Large intestine (tissue), 3 donors: Measurements from ENCODE around the gene LLPH. TPM values are rescaled to one million over a fixed set of nuclear protein-coding genes. Genes with fewer than 3 reads are reported as not detected.

Experiments used
- DNase-seq, 2 donors: peaks; one replicate each; pipeline versions ENCODE4 v3.0.0 to v3.0.0-alpha.2; 2013
- H3K27ac ChIP-seq: one replicate; pipeline ENCODE4 v1.5.1; 2013; ENCODE audit warnings: low read length
- H3K27me3 ChIP-seq: 2 replicates; pipeline ENCODE4 v1.6.1; 2013; ENCODE audit warnings: low read length; ENCODE audit not compliant: control insufficient read depth, insufficient read depth
- H3K36me3 ChIP-seq: 2 replicates; pipeline ENCODE4 v1.6.1; 2013; ENCODE audit warnings: low read length; ENCODE audit not compliant: control insufficient read depth, insufficient read depth
- H3K4me1 ChIP-seq: one replicate; pipeline ENCODE4 v1.6.1; 2013; ENCODE audit warnings: low read length; ENCODE audit not compliant: control insufficient read depth, insufficient read depth
- H3K4me3 ChIP-seq: one replicate; pipeline ENCODE4 v1.5.1; 2013; ENCODE audit warnings: low read length
- H3K9me3 ChIP-seq: one replicate; pipeline ENCODE4 v1.6.1; 2013; ENCODE audit warnings: mild to moderate bottlenecking, low read depth, low read length, moderate library complexity; ENCODE audit not compliant: control insufficient read depth
- WGBS: methylation state at CpG from one replicate; pipeline ENCODE4 v1.1.5; 2013; ENCODE audit warnings: low lambda C conversion rate; ENCODE audit not compliant: insufficient coverage; 5-methylcytosine and 5-hydroxymethylcytosine counted together
- polyA plus RNA-seq: library from polyadenylated mRNA; unstranded; fragments of 120-200 nt; gene quantifications from one replicate; pipeline ENCODE4 v1.2.1, GENCODE V29; 2013

The LLPH gene
- polyA plus RNA-seq, 1 donor, result 29.2 TPM

DNA sequence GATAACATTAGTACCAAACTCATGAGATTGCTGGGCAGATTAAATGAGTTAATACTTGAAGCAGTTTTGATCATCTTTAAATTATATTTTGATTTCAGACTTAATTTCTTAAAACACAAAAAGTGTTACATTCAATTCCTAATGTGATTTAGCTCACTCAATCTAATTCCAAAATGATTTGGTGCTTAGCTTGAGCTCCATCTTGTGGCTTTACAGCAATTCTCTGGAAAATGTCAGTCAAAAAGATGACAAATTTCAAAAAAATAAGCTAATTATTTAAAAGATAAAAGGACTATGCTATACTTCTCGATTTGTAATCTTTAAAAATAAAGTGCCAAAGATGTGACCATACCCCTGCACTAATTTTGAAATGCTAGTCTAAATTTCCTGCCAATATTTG lies 10.1 kb downstream of the LLPH start:
- no peak for DNase-seq
- WGBS, result 83% methylated on average over 1 of the region's 1 CpG
- H3K4me1 ChIP-seq, result no peaks in the 10 kb centered on the region
- no peak overlapping the region for H3K27ac ChIP-seq
- H3K9me3 ChIP-seq, result no peaks in the 10 kb centered on the region
- peaks cover 18% of the 10 kb centered on the region for H3K36me3 ChIP-seq
- H3K27me3 ChIP-seq, result no peaks in the 10 kb centered on the region
- no peak overlapping the region for H3K4me3 ChIP-seq

DNA sequence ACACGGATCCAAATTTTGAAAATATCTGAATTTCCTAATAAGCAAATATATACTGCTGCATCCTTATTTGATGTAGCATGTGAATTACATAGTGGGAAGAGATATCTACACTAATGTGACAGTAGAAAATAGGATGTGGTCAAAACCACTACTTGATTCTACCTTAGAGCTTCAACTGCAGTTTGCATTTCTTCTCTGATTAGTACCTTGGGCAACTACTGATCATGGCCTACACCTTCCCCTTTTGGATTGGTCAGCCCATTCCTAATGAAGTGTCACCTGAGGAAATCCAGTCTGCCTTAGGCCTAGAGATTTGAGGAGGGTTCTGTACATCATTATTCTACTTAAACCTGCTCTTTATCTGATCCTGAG lies 10.7 kb downstream of the LLPH start:
- no peak overlapping the region for H3K4me3 ChIP-seq
- DNase-seq, result no peak
- H3K27ac ChIP-seq, result no peak overlapping the region
- H3K27me3 ChIP-seq, result no peaks in the 10 kb centered on the region
- 100% methylated on average over 1 of the region's 1 CpG for WGBS
- peaks cover 12% of the 10 kb centered on the region for H3K36me3 ChIP-seq
- no peaks in the 10 kb centered on the region for H3K9me3 ChIP-seq
- H3K4me1 ChIP-seq, result no peaks in the 10 kb centered on the region

DNA sequence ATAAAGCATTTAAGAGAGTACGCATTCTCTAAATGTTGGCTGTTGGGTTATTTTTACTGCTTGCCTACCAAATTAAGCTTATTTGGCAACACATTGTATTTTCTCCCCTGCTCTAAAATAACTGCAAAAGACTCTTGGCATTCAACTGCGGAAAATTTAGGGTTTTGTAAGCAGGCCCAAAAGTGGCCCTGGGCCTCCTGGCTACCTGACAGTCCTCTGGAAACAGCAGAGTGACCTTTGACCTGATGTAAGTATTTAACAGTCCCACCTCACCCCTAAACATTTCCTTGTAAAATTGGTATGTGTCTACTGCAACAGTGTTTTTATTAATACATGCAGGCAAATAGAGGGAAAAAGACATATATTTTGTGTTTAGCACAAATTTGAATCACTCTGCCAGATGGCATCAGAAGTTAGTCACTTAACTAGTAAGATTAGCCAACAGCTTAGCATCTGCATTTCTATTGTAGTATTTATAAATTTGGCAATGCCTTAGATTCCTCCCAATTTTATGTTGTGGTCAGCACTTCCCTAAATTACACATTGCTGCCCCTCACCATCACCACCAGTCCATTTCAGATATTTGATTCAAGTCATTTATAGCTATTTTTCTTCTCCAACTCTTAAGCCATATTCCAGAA lies 11.2 kb downstream of the LLPH start:
- Histone ChIP-seq H3K4me1 (no peaks in the 10 kb centered on the region), H3K4me3 (no peak overlapping the region), H3K36me3 (peaks cover 7% of the 10 kb centered on the region), H3K27me3 (no peaks in the 10 kb centered on the region), H3K27ac (no peak overlapping the region), H3K9me3 (no peaks in the 10 kb centered on the region)
- no CpG with 5 or more reads among the region's 2 CpGs for WGBS
- DNase-seq, result no peak

DNA sequence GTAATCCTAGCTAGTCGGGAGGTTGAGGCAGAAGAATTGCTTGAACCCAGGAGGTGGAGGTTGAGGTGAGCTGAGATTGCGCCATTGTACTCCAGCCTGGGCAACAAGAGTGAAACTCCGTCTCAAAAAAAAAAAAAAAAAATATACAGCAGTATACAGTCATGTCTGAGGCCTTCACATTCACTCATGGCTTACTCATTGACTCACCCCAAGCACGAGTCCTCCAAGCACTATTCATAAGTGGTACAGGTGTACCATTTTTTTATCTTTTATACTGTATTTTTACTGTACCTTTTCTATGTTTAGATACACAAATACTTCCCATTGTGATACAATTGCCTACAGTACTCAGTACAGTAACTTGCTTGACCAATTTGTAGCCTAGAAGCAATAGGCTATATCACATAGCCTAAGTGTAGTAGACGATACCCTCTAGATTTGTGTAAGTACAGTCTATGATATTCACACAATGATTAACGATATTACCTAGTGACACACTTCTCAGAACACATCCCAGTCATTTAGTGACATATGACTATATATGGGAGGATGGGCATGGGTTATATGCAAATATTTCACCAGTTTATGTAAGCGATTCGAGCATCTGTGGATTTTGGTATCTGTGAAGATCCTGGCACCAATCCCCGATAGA lies 12.2 kb downstream of the LLPH start:
- Histone ChIP-seq H3K4me1 (no peaks in the 10 kb centered on the region), H3K4me3 (no peak overlapping the region), H3K9me3 (no peaks in the 10 kb centered on the region), H3K36me3 (peaks cover 4% of the 10 kb centered on the region), H3K27ac (no peak overlapping the region), H3K27me3 (no peaks in the 10 kb centered on the region)
- WGBS, result 100% methylated on average over 1 of the region's 9 CpGs
- DNase-seq, result no peak

DNA sequence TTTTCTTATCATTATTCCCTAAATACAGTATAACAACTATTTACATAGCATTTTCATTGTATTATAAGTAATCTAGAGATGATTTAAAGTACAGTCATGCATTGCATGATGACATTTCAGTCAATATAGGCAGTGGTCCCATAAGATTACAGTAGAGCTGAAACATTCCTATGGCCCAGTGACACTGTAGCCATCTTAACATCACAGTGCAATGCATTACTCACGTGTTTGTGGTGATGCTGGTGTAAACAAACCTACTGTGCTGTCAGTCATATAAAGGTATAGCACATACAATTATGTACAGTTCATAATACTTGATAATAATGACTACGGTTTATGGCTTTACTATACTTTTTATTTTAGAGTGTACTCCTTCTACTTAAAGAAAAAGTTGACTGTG lies 13.3 kb downstream of the LLPH start:
- peaks cover 2% of the 10 kb centered on the region for H3K36me3 ChIP-seq
- DNase-seq, result no peak
- H3K4me3 ChIP-seq, result no peak overlapping the region
- H3K9me3 ChIP-seq, result no peaks in the 10 kb centered on the region
- H3K27me3 ChIP-seq, result no peaks in the 10 kb centered on the region
- H3K27ac ChIP-seq, result no peak overlapping the region
- no peaks in the 10 kb centered on the region for H3K4me1 ChIP-seq
- WGBS, result 100% methylated on average over 1 of the region's 2 CpGs

DNA sequence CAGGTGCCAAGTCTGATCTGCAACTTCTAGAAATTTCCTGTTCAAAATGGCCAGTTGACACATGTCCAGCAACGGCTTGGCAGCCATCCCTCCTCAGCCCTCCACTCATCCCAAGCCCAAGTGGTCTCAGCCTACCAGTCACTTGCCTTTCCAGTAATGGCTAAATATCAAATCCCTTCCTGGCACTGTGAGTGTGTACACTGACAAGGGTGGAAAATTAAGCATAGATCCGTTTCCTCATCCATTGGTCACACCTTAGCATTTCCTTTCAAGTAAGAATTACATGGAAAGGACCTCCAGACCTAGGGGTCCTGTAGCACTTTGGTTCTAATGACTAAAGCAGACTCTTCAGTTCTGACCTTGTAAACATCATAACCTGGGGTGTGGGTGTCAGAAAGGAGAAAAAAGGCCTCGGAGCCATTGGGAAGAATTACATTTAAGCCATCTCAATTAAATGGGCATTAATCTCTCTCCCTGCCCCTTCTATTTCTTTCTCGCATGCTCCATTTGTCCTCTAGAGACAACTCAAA lies 15.4 kb downstream of the LLPH start:
- no CpG with 5 or more reads among the region's 4 CpGs for WGBS
- H3K4me3 ChIP-seq, result no peak overlapping the region
- H3K27ac ChIP-seq, result no peak overlapping the region
- no peaks in the 10 kb centered on the region for H3K27me3 ChIP-seq
- no peaks in the 10 kb centered on the region for H3K4me1 ChIP-seq
- no peaks in the 10 kb centered on the region for H3K9me3 ChIP-seq
- H3K36me3 ChIP-seq, result no peaks in the 10 kb centered on the region
- no peak for DNase-seq

DNA sequence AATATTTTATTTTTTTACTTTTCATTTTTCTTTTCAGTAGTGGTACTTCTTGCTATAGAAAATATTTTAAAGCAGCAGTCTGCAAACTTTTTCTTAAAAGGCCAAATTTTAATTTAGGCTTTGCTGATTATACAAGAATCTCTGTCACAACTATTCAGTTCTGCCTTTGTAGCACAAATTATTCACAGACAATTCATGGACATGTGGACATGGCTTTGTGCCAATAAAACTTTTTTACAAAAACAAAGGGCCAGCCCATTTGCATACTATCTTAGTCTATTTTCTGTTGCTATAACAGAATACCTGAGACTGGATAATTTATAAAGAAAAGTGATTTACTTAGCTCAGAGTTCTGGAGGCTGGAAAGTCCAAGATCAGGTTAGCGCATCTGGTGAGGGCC lies 17.1 kb downstream of the LLPH start:
- Histone ChIP-seq H3K9me3 (no peaks in the 10 kb centered on the region), H3K27me3 (no peaks in the 10 kb centered on the region), H3K4me3 (no peak overlapping the region), H3K36me3 (no peaks in the 10 kb centered on the region), H3K4me1 (no peaks in the 10 kb centered on the region), H3K27ac (no peak overlapping the region)
- no peak for DNase-seq
- WGBS, result no CpG with 5 or more reads among the region's 1 CpG

DNA sequence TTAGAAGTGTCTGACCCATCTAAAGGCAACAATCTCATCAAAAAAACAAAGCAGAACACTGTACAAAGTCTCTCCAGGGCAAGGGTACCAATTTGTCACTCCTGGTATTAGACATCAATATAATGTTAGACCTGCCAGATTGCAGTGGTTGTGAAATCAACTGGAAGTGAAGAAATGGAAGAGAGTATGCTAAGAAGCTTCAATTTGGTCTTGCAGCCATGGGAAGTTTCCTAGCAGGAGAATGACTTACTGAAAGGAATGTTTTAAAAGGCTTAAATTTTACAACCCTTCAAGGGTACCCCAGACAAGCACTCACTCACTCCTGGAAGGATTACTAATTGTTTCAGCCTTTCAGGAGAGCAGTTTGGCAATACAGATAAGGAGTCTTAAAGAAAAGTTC lies 18.9 kb downstream of the LLPH start:
- Histone ChIP-seq H3K27ac (no peak overlapping the region), H3K9me3 (no peaks in the 10 kb centered on the region), H3K4me1 (no peaks in the 10 kb centered on the region), H3K27me3 (no peaks in the 10 kb centered on the region), H3K36me3 (no peaks in the 10 kb centered on the region), H3K4me3 (no peak overlapping the region)
- DNase-seq, result peak in 1 of 2 donors; percentile 15

DNA sequence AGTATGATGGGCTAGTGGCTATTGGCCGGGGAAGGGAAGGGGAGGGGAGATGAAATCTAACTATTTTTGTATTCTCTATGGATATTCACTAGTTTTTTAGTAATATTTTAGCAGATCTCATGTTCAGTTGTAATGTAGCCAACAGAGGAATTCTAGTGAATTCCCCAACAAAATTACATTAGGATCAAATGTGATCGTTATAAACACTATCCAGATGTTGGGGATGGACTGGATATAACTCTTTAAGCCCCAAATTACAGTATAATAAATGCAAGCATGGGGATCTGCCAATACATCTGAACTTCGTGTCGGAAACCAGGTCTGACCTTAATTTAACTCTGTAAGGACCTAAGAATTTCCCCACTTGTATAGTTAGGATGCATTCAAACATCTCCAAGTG lies 21.5 kb downstream of the LLPH start:
- no peaks in the 10 kb centered on the region for H3K36me3 ChIP-seq
- H3K27me3 ChIP-seq, result no peaks in the 10 kb centered on the region
- WGBS, result no CpG with 5 or more reads among the region's 4 CpGs
- no peak overlapping the region for H3K4me3 ChIP-seq
- no peak for DNase-seq
- H3K9me3 ChIP-seq, result no peaks in the 10 kb centered on the region
- H3K27ac ChIP-seq, result no peak overlapping the region
- no peaks in the 10 kb centered on the region for H3K4me1 ChIP-seq

DNA sequence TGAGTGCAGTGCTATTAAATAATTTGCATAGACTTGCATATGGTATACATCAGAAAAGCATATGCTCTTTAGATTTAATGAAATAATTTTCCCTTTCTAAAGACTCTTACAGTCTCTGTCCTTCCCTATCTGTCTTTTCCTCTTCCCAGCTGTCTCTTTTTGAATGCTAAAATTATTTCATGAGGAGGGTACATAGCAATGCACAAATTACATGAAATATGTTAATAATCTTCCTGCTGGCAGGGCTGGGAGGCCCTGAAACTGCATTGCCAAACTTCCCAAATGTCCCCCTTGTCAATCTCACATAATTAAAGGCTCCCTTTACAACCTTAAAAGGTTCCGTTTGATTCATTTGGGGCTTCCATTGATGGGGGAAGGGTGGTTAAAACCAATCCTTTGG lies 22.2 kb downstream of the LLPH start:
- H3K36me3 ChIP-seq, result no peaks in the 10 kb centered on the region
- no peak overlapping the region for H3K4me3 ChIP-seq
- no peak for DNase-seq
- no peak overlapping the region for H3K27ac ChIP-seq
- no peaks in the 10 kb centered on the region for H3K4me1 ChIP-seq
- H3K9me3 ChIP-seq, result no peaks in the 10 kb centered on the region
- no peaks in the 10 kb centered on the region for H3K27me3 ChIP-seq
- 100% methylated on average over 1 of the region's 1 CpG for WGBS

DNA sequence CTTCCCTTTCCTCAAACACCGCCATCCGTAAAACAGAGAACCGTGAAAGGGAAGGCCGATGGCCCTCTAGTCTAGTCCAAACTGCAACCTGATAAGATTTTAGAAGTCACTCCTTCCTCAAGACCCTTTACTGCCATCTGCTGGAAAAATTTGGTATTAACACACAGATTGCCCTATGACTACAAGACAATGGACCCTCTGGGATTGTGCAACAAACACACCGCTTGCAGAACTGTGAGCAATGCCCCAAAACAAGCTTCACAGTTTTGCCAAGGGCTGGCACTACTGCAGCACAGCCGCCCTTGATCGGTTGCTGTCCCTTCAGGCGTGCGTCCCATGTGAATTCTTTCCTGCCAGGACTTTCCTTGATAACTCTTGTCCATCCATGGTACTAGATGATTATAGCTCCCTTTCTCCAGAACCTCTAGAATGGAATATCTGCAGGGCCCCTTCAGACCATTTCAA lies 23.1 kb downstream of the LLPH start:
- no peak overlapping the region for H3K4me3 ChIP-seq
- H3K27me3 ChIP-seq, result peaks cover 4% of the 10 kb centered on the region
- no peaks in the 10 kb centered on the region for H3K9me3 ChIP-seq
- H3K27ac ChIP-seq, result no peak overlapping the region
- no peaks in the 10 kb centered on the region for H3K4me1 ChIP-seq
- 72% methylated on average over 4 of the region's 9 CpGs for WGBS
- H3K36me3 ChIP-seq, result no peaks in the 10 kb centered on the region
- DNase-seq, result peak; percentile 81 to 82
